Raji (cell line): Measurements from ENCODE around the gene DCAF6.

Source experiments
- POLR2A ChIP-seq: IDR thresholded peaks from 2 replicates; pipeline ENCODE4 v1.6.1; 2011; ENCODE audit warnings: low read depth, low read length, control low read depth; ENCODE audit not compliant: insufficient read depth

DCAF6 gene

GRCh38 chr1:168095476-168095875 lies 159.0 kb downstream of the DCAF6 start:
- TF ChIP-seq POLR2A = no peak

GRCh38 chr1:168096296-168097165 lies 160.0 kb downstream of the DCAF6 start:
- no peak for TF ChIP-seq POLR2A

GRCh38 chr1:168097921-168098528 lies 161.5 kb downstream of the DCAF6 start:
- TF ChIP-seq POLR2A = no peak

- TF ChIP-seq POLR2A = no peak
Observed at GRCh38 chr1:168098534-168099320, 162.2 kb downstream of the DCAF6 start.

- no peak for TF ChIP-seq POLR2A
Observed at GRCh38 chr1:168099337-168099801, 162.9 kb downstream of the DCAF6 start.

GRCh38 chr1:168100315-168101002 lies 164.0 kb downstream of the DCAF6 start:
- no peak for TF ChIP-seq POLR2A

- TF ChIP-seq POLR2A = no peak
Observed at GRCh38 chr1:168101336-168101735, 164.9 kb downstream of the DCAF6 start.

- no peak for TF ChIP-seq POLR2A
Observed at GRCh38 chr1:168102487-168102886, 166.0 kb downstream of the DCAF6 start.

GRCh38 chr1:168104535-168104934 lies 168.1 kb downstream of the DCAF6 start:
- no peak for TF ChIP-seq POLR2A

GRCh38 chr1:168105846-168106245 lies 169.4 kb downstream of the DCAF6 start:
- no peak for TF ChIP-seq POLR2A

- no peak for TF ChIP-seq POLR2A
Observed at GRCh38 chr1:168106274-168106673, 169.8 kb downstream of the DCAF6 start.

- no peak for TF ChIP-seq POLR2A
Observed at GRCh38 chr1:168110896-168111545, 174.5 kb downstream of the DCAF6 start.

- TF ChIP-seq POLR2A = no peak
Observed at GRCh38 chr1:168112673-168113305, 176.3 kb downstream of the DCAF6 start.

GRCh38 chr1:168114845-168115244 lies 178.4 kb downstream of the DCAF6 start:
- no peak for TF ChIP-seq POLR2A

GRCh38 chr1:168116327-168116799 lies 179.9 kb downstream of the DCAF6 start:
- no peak for TF ChIP-seq POLR2A
